Measurements from ENCODE around the gene ZBTB7B.

The ZBTB7B gene

GRCh38 chr1:155038602-155039307 lies 36.2 kb downstream of the ZBTB7B start:
- no peak for DNase-seq (ENCODE audit: low read depth)

DNA sequence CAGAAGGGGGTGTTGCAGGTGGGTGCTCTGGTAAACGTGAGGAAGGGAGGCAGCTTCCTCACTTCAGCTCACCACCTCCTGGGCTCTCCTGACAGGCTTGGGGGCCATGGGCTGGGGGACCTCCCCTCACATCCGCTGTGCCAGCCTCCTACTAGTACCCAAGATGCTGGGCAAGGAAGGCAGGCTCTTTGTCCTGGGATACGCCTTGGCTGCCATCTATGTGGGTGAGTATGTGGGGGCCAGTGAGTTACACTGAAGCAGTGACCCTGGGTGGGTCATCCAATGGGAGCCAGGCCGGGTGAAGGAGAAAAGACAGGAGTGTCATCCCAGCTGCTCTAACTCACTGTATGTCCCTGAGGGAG lies 36.7 kb downstream of the ZBTB7B start:
- no peak for DNase-seq (ENCODE audit: low read depth)

GRCh38 chr1:155040358-155041093 lies 37.9 kb downstream of the ZBTB7B start:
- DNase-seq (ENCODE audit: low read depth): no peak

GRCh38 chr1:155042789-155043188 lies 40.2 kb downstream of the ZBTB7B start:
- no peak for DNase-seq (ENCODE audit: low read depth)

GRCh38 chr1:155043301-155043702 lies 40.7 kb downstream of the ZBTB7B start:
- DNase-seq (ENCODE audit: low read depth): no peak

- DNase-seq (ENCODE audit: low read depth): no peak
Observed at GRCh38 chr1:155043793-155044192, 41.2 kb downstream of the ZBTB7B start.

GRCh38 chr1:155044365-155044764 lies 41.8 kb downstream of the ZBTB7B start:
- no peak for DNase-seq (ENCODE audit: low read depth)

DNA sequence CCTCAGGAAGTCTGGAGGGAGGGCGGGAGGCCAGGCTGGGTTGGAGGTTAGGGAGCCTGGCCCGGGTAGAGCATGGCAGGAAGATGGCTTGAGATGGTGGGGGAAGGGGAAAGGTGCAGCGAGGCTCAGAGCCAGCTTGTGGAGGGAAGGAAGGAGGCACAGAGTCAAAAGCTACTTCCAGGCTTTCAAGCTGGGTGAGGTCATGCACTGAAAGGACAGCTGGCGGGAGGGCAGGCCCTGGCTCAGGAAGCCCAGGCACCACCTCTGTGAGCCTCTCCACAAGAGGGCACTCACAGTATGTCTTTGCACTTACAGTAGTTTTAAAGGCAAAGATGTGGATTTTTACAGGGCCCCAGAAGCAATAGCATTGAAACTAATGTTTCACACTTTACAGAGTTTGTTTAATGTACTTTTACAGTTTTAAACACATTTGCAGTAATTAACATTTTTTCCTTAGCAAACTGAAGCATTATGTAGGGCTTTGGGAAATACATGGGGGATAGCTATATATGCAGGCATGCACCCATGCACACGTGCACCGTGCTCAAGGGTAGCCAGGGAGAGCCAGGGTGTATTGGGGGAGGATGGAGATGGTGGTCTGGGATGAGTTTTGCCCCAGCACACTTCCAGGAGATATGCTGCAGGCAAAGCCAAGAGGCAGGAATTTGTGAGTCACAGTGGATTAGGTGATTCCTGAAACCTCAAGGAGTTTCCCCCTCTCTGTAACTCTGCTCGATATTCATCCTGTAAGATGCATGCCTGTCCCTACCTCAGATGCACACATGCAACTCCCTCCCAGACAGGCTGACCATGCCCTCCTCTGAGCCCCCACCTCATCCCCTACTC lies 42.4 kb downstream of the ZBTB7B start:
- DNase-seq (ENCODE audit: low read depth): peak; percentile 67

DNA sequence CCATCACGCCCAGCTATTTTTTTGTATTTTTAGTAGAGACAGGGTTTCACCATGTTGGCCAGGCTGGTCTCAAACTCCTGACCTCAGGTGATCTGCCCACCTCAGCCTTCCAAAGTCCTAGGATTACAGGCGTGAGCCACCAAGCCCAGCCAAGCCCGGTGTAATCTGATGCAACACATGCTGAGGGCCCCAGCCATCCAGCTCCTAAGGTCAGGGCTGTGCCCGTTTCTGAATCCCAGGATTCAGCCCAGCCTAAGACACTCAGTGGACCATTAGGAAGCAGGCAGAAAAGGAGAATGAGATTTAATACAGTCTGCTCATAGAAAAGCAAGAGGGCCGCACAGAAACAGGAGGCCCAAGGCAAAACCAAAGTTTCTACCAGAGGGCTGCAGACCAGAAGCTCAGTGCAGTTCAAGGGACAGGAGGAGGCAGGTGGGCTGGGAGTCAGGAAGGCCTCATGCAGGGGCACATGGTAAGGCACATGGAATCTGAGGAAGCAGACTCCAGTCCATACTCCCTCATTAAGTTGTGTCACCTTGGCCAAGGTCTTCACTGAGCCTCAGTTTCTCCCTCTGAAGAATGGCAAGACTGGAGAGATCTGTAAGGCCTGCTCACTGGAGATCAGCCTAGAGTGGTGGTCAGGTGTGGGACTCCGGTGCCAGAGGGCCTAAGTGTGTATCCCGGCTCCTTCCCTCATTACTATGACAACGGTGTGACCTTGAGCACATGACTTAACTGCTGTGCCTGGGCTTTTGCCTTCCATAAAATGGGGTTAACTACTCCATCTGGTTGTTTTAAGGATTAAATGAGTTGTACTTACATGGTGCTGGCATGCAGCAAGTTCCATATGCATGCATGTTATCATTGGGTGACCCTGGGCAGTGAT lies 46.1 kb downstream of the ZBTB7B start:
- no peak for DNase-seq (ENCODE audit: low read depth)

DNA sequence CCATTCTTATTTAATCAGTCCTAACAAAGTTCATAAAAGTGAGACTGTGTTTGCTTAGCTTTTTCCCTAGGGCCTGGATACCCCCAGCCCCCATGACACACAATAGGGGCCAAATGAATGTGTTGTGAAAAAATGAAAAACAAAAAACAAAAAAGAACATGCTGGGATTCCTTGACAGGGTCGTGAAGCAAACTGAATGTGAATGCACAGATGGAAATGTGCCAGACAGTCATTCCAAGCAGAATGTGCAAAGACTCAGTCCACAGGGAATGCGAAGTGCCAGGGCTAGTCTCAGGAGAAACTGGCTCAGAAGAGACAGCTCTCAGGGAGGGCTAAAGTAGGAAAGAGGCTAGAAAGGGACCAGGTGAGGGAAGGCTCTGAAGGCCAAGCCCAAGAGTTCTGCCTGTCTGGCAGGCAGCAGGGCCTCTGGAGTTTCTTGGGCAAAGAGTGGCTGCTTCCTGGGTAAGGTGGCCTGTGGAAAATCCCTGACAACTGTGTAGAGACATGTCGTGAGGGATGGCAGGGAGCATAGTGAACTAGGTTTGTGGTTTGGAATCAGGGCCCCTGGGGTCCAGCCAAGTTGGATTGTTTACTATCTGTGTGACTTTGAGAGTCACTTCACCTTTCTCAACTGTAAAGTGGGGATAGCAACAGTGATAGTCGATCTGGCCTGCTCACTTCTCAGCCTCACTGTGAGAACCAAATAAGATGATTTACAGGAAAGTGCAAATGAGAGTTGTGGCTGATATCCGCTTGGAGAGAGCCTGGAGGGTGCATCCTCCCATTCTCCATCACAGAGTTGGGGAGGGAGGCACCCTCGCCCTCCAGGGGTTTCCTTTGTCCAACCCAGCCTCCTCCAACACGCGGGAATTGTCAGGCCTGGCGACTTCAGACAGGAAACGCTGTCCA lies 47.3 kb downstream of the ZBTB7B start:
- DNase-seq (ENCODE audit: low read depth): no peak

DNA sequence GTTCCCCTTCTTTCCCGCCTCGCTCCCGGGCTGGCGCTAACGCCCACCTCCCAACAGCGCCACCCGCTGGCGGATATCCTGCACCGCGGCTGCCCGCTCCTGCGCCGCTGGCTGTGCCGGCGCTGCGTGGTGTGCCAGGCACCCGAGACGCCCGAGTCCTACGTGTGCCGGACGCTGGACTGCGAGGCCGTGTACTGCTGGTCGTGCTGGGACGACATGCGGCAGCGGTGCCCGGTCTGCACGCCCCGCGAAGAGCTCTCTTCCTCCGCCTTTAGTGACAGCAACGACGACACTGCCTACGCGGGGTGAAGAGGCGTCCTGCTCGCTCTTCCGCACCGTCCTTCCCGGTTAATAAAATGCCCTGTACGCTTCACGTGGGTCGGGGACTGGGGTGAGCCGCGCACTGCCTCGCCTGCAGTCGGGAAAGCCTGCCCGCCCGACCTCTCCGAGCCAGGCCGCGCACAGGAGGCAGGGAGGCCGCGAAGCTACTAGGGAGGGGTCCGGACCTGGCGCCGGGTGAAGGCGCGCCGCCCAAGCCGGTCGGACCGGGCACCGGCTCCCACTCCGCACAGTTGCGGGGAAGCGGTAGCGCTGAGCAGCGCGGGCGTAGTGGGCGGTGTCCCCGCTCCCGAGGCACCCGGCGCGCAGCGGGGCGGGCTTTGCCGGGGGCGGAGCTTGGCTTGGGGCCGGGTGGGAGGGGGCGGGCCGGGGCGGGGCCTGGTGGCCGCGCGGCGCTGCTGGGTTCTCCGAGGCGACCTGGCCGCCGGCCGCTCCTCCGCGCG lies 48.1 kb downstream of the ZBTB7B start, which contains the start of gene ADAM15:
ADAM15 (plus strand) TSS at position 757 of the 782 bp plus-strand sequence. CDS start 71 bp downstream, outside the sequence.
- DNase-seq (ENCODE audit: low read depth): no peak

- DNase-seq (ENCODE audit: low read depth): no peak
Observed at GRCh38 chr1:155051342-155051776, 48.8 kb downstream of the ZBTB7B start.

GRCh38 chr1:155051777-155052398 lies 49.3 kb downstream of the ZBTB7B start:
- no peak for DNase-seq (ENCODE audit: low read depth)

- no peak for DNase-seq (ENCODE audit: low read depth)
Observed at GRCh38 chr1:155052439-155053395, 50.1 kb downstream of the ZBTB7B start.

- no peak for DNase-seq (ENCODE audit: low read depth)
Observed at GRCh38 chr1:155053531-155054105, 51.0 kb downstream of the ZBTB7B start.

GRCh38 chr1:155057104-155057503 lies 54.5 kb downstream of the ZBTB7B start:
- DNase-seq (ENCODE audit: low read depth): no peak

DNA sequence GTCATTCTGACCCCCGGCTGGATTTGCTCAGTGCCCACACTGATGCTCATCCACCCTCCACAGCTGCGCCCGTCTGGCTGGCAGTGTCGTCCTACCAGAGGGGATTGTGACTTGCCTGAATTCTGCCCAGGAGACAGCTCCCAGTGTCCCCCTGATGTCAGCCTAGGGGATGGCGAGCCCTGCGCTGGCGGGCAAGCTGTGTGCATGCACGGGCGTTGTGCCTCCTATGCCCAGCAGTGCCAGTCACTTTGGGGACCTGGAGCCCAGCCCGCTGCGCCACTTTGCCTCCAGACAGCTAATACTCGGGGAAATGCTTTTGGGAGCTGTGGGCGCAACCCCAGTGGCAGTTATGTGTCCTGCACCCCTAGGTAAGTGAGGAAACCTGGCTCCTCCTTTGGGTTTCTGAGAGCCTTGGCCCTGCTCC lies 55.2 kb downstream of the ZBTB7B start:
- no peak for DNase-seq (ENCODE audit: low read depth)

- DNase-seq (ENCODE audit: low read depth): no peak
Observed at GRCh38 chr1:155060736-155061135, 58.1 kb downstream of the ZBTB7B start.
